Esophagus muscularis mucosa (tissue), 3 donors: ENCODE data around the gene SENP3.

Experiments
- CTCF ChIP-seq, 3 experiments: fragments of 200-600 bp in 2 of 3; fragments of 450-650 bp in 1 of 3; sonication (generic) in 2 of 3; IDR thresholded peaks; one replicate each; pipeline ENCODE4 v1.5.1; 2017 to 2019; ENCODE audit warnings: antibody characterized with exemption in 3 of 3, mild to moderate bottlenecking in 2 of 3, moderate library complexity in 1 of 3
- POLR2A ChIP-seq: fragments of 450-650 bp; IDR thresholded peaks from one replicate; pipeline ENCODE4 v1.6.1; 2017; ENCODE audit warnings: antibody characterized with exemption, moderate library complexity, mild to moderate bottlenecking, low read depth

- TF ChIP-seq POLR2A (no peak), CTCF (IDR thresholded peaks at IDR 0.05) (no peak)
Measured at GRCh38 chr17:7515911-7516610, 45.7 kb upstream of the SENP3 start.
